Cardiac fibroblast (primary cell): Measurements from ENCODE around the gene GCSAM.

Experiments
- DNase-seq, 2 donors: peaks; one replicate each; pipeline versions ENCODE4 v3.0.0 to v3.0.0-alpha.2; 2010; ENCODE audit warnings: low read depth in 2 of 2
- H3K4me3 ChIP-seq, 2 donors: replicated peaks in 1 of 2; 1 replicate in 1 of 2; 2 replicates in 1 of 2; pipeline ENCODE4 v1.5.1; 2011; ENCODE audit warnings: low read depth in 2 of 2, low read length in 2 of 2, mild to moderate bottlenecking in 2 of 2, moderate library complexity in 1 of 2
- CTCF ChIP-seq: IDR thresholded peaks from one replicate; pipeline ENCODE4 v1.5.1; 2011; ENCODE audit warnings: low read depth, mild to moderate bottlenecking, low read length, inconsistent platforms

The GCSAM gene

DNA sequence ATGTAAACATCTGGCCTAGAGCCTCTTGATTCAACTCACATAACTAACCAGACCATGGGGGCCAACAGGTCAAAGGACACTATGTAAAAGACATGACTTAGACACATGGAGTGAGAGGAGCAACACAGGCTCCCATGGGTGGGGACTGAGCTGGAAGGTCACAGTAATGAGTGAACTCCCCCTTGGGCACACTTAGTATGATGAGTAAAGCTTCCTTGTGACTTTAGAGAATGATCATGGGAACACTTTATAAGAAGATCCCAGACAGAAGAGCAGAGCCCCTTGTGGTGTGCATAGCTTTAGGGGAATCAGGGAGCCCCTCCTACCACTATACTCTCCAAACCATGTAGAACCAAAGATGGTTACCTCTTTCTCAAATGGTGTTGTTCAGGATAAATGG, 10.2 kb downstream of the GCSAM start:
- no peak overlapping the region for H3K4me3 ChIP-seq
- no peak for DNase-seq
- no peak for TF ChIP-seq CTCF

GRCh38 chr3:112121577-112122547, 11.2 kb downstream of the GCSAM start:
- no peak overlapping the region for H3K4me3 ChIP-seq
- TF ChIP-seq CTCF, result no peak
- DNase-seq, result no peak

- no peak overlapping the region for H3K4me3 ChIP-seq
These were observed 12.8 kb downstream of the GCSAM start for GRCh38 chr3:112119962-112120836.

DNA sequence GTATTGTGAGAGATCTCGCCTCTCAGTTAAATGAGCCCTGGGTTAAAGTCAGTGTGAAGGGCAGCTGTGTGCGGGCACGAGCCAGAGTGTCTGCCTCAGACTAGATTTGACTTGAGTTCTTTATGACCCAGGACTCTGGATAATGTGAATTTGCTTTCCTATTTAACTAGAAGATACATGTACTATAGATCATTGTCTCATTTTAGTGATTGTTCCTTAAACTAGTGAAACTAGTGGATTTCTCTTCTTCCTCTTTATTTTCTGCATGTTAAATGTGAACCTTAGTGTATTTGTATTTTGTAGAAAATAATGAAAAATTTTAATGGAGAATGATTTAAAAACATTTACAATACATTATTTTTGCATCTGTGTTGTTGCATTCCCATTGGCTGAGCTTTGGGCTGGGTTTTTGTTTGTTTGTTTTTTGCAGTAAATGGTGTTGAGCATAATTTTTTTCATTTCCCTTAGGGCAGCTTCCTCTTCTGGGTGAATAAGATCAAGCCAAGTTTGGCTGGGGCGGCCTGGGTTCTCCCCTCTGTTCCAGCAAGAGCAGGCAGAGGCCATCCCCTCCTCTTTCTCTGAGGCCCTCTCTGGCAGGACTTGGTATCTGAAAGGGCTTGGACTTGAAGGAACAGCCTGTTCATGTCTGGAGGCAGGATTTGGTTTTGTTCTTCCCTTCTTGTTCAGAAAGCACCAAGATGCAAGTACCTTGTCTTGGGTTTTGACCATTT, 15.0 kb downstream of the GCSAM start:
- H3K4me3 ChIP-seq, result no peak overlapping the region
- TF ChIP-seq CTCF, result peak; percentile 7
- DNase-seq, result no peak

More at GRCh38 chr3:112119962-112120836, 12.8 kb downstream of the GCSAM start:
- no peak for TF ChIP-seq CTCF
- no peak for DNase-seq

DNA sequence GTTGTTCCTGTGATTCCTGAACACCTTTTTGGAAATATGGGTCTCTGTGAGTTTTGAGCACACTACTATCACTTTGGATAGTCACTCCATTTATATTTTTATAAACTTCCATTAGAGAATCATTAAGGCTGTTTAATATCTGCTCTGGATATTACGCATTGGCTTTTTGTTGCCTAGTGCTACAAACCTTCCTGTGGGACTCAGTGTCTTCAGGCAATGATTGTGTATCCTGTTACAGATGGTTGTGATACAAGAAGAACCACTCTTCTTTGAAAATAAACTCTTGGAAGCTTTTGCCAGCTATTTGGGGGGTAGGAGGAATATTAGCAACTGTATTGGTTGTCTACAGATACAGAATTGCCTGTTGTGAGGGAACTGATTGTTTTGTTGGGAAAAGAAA, 15.6 kb downstream of the GCSAM start:
- no peak for DNase-seq
- no peak overlapping the region for H3K4me3 ChIP-seq
- TF ChIP-seq CTCF, result no peak

GRCh38 chr3:112116748-112117186, 16.3 kb downstream of the GCSAM start:
- TF ChIP-seq CTCF, result no peak
- peak in 1 of 2 donors; percentile 12 for DNase-seq
- H3K4me3 ChIP-seq, result no peak overlapping the region
